ENCODE data around the gene CARD9.
"Not testable (repeated sequence)": the region's sequence is repeated elsewhere in the genome, so short reads cannot be mapped to it uniquely, and the experiment has no call there.

CARD9 gene

GRCh38 chr9:136319955-136320354 lies 53.5 kb downstream of the CARD9 start:
- not testable (repeated sequence) for DNase-seq

- not testable (repeated sequence) for DNase-seq
Measured at GRCh38 chr9:136319244-136319643, 54.2 kb downstream of the CARD9 start.

GRCh38 chr9:136318776-136319241 lies 54.7 kb downstream of the CARD9 start:
- DNase-seq, result no peak

- DNase-seq, result no peak
Measured at GRCh38 chr9:136318111-136318775, 55.2 kb downstream of the CARD9 start.

- no peak for DNase-seq
Measured at GRCh38 chr9:136317695-136318094, 55.8 kb downstream of the CARD9 start.

- DNase-seq, result no peak
Measured at GRCh38 chr9:136316896-136317676, 56.4 kb downstream of the CARD9 start.

GRCh38 chr9:136316271-136316751 lies 57.2 kb downstream of the CARD9 start:
- DNase-seq, result no peak

GRCh38 chr9:136314944-136315343 lies 58.5 kb downstream of the CARD9 start:
- no peak for DNase-seq

- DNase-seq, result no peak
Measured at GRCh38 chr9:136314056-136314416, 59.4 kb downstream of the CARD9 start.

All from fibroblast of skin of back (primary cell).